Coronary artery (tissue), 2 donors: ENCODE data around the gene TOM1L2.
A peak's percentile ranks its signal among the peaks of the same experiment; 100 is the strongest.

Source experiments
- DNase-seq: peaks from one replicate; pipeline ENCODE4 v3.0.0-alpha.2; 2017; ENCODE audit warnings: low spot score
- H3K27ac ChIP-seq, 2 donors: fragments of 200-600 bp; sonication (generic); one replicate each; pipeline ENCODE4 v1.5.1; 2016 to 2019
- H3K4me3 ChIP-seq: fragments of 200-600 bp; sonication (generic); 2 replicates; pipeline ENCODE4 v1.5.1; 2016; ENCODE audit warnings: mild to moderate bottlenecking, moderate library complexity
- TF ChIP-seq, protein P1 (sequence below): fragments of 200-600 bp; sonication (generic); IDR thresholded peaks from one replicate; pipeline ENCODE4 v1.5.1; 2019; ENCODE audit warnings: antibody characterized with exemption

Gene TOM1L2

DNA sequence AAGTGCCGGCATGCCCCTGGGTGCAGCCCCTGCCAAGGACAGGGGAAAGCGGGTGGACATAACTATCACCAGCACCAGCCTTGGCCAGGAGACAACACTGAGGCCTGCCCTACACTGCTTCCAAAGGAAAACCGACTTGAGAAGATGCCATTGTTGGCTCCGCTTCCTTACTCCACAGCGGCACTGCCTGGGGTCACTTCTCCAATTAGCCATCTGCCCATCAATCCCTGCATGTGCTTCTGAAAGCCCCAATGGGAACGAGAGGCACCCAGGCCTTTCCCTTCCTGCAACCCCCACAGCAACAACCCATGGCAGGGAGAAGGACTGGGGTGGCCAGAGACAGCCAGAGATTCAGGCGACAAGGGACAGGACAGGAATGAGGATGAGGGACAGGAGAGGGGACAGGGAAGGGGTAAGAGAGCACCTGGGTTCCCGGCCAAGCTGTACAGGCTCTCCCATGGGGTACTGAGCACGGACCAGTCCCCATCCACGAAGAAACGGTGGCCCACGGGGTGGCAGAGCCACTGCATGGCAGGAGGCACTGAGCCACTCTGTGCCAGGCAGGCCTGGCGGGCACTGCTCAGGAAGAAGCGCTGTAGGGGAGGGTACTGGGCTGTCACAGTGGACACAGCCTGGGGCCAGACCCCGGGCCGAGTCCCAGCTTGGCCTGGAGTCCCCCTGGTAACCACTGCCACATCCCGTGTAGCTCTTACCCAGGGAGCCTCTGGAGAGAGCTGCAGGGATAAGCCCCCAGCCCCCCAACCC, 156.6 kb downstream of the TOM1L2 start:
- DNase-seq = no peak
- H3K27ac ChIP-seq = peak overlapping the region in 1 of 2 donors; percentile 26
- H3K4me3 ChIP-seq = no peak overlapping the region
- TF ChIP-seq, protein P1, sequence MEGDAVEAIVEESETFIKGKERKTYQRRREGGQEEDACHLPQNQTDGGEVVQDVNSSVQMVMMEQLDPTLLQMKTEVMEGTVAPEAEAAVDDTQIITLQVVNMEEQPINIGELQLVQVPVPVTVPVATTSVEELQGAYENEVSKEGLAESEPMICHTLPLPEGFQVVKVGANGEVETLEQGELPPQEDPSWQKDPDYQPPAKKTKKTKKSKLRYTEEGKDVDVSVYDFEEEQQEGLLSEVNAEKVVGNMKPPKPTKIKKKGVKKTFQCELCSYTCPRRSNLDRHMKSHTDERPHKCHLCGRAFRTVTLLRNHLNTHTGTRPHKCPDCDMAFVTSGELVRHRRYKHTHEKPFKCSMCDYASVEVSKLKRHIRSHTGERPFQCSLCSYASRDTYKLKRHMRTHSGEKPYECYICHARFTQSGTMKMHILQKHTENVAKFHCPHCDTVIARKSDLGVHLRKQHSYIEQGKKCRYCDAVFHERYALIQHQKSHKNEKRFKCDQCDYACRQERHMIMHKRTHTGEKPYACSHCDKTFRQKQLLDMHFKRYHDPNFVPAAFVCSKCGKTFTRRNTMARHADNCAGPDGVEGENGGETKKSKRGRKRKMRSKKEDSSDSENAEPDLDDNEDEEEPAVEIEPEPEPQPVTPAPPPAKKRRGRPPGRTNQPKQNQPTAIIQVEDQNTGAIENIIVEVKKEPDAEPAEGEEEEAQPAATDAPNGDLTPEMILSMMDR = no peak

- peak overlapping the region in 1 of 2 donors; percentile 26 for H3K27ac ChIP-seq
- no peak overlapping the region for H3K4me3 ChIP-seq
- TF ChIP-seq, protein P1 = no peak
- DNase-seq = no peak
These were observed 157.2 kb downstream of the TOM1L2 start for GRCh38 chr17:17815062-17815406.

- TF ChIP-seq, protein P1 = no peak
- no peak for DNase-seq
- Histone ChIP-seq H3K27ac (no peak overlapping the region), H3K4me3 (no peak overlapping the region)
These were observed 157.8 kb downstream of the TOM1L2 start for GRCh38 chr17:17814162-17815061.

DNA sequence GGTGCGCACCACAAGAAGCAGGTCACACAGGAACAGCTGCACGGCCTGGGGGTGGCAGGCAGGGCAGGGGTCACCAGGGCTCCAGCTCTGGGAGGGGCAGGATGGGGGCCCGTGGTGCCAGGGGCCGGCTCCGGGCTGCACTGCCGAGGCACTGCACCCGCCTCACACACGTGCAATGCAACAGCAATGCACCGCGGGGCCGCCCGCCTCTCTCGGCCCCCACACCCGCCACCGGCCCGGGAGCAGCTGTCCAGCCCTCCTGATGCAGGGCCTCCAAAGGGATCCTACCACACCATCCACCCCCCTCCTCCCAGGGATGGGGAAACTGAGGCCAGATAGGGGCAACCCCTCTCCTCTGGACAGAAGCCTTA, 158.5 kb downstream of the TOM1L2 start:
- DNase-seq = no peak
- TF ChIP-seq, protein P1 = no peak
- Histone ChIP-seq H3K4me3 (no peak overlapping the region), H3K27ac (no peak overlapping the region)

DNA sequence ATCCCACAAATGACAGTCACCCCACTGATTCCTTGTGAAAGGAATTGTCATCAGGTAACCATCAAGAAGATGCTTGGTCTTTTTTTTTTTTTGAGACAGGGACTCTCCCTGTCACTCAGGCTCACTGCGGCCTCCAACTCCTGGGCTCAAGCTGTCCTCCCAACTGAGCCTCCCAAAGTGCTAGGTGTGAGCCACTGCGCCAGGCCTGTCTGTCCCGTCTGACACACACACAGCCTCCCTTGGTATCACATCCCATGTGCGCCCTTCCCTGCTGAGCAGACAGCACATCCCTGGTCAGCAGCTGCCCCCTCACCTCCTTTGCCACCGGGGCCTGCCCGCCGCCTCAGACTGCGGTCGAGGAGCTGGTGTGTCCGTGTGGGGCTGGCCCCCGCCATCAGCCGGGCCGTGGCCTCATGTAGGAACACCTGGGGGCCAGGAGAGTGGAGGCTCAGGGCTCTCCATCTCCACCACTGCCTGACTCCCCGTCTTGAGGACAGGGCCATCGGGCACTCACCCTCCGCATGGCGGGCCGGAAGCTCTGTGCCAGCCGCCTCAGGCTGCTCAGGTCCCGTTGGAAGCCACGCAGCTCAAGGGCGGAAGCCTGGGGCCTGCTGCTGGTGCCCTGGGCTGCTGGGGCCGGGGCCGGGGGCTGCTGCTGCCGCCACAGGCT, 159.0 kb downstream of the TOM1L2 start:
- Histone ChIP-seq H3K4me3 (no peak overlapping the region), H3K27ac (no peak overlapping the region)
- TF ChIP-seq, protein P1 = no peak
- no peak for DNase-seq

GRCh38 chr17:17812211-17813054, 159.8 kb downstream of the TOM1L2 start:
- Histone ChIP-seq H3K4me3 (no peak overlapping the region), H3K27ac (no peak overlapping the region)
- no peak for DNase-seq

More at GRCh38 chr17:17812211-17813054, 159.8 kb downstream of the TOM1L2 start:
- TF ChIP-seq, protein P1 = peak; percentile 100
